K562 (cell line): Measurements from ENCODE around the gene LMAN2. TPM values are rescaled to one million over a fixed set of nuclear protein-coding genes. Genes with fewer than 3 reads are reported as not detected.

Experiments used
- ATAC-seq: fragments of 200-7000 bp; cut with Tn5 transposase; 3 replicates; pipeline ENCODE4 v1.9.1; 2020; ENCODE audit warnings: moderate library complexity
- BruUV-seq: library from RNA; stranded (reverse); fragments of 400-500 nt; replicated peaks from 2 replicates; lab custom pipeline; 2021; lab: Mats Ljungman, UMichigan
- CTCF ChIA-PET: fragments of 300-600 bp; formaldehyde crosslinking; extraction: SDS; loops from one replicate; lab custom pipeline; 2021; ENCODE audit warnings: low intra/inter-chr PET ratio; lab: Yijun Ruan, JAX
- POLR2A ChIA-PET: fragments of 300-600, 350-650 bp; sonication (Branson Sonifier 250); formaldehyde crosslinking; extraction: SDS; loops from one replicate; lab custom pipeline; 2021; ENCODE audit warnings: antibody characterized with exemption, inconsistent platforms; lab: Yijun Ruan, JAX
- DNase-seq, 4 experiments: peaks; one replicate each; pipeline versions ENCODE4 v3.0.0 to v3.0.0-alpha.2; 2011 to 2018; ENCODE audit warnings: low spot score in 3 of 4, mixed read lengths in 3 of 4; ENCODE audit errors: extremely low read depth in 1 of 4
- FAIRE-seq: peaks from 2 replicates; lab custom pipeline; 2011; peaks lifted over from hg19 to GRCh38; lab: Jason Lieb, UNC
- H2AFZ ChIP-seq: 2 replicates; pipeline ENCODE4 v1.6.0; 2011; ENCODE audit warnings: low read depth, low read length, control low read depth, inconsistent platforms
- H3K27ac ChIP-seq: fragments of 200-600 bp; 3 replicates; pipeline ENCODE4 v1.8.0; 2011; ENCODE audit warnings: low read depth, mild to moderate bottlenecking, control low read depth, inconsistent platforms, low read length, moderate library complexity, mixed read lengths; ENCODE audit errors: extremely low read depth
- H3K27me3 ChIP-seq, 2 experiments: fragments of 300-600 bp in 1 of 2; 2 replicates in 1 of 2; 3 replicates in 1 of 2; pipeline versions ENCODE4 v1.6.0 to v1.8.0; 2011; ENCODE audit warnings: inconsistent platforms in 2 of 2, low read length in 2 of 2, mild to moderate bottlenecking in 1 of 2, mixed read lengths in 1 of 2, moderate library complexity in 1 of 2; ENCODE audit not compliant: control insufficient read depth in 2 of 2, insufficient read depth in 2 of 2
- H3K36me3 ChIP-seq: fragments of 300-600 bp; 3 replicates; pipeline ENCODE4 v1.8.0; 2011; ENCODE audit warnings: mild to moderate bottlenecking, low read length, inconsistent platforms; ENCODE audit not compliant: control insufficient read depth, insufficient read depth
- H3K4me1 ChIP-seq, 2 experiments: fragments of 200-600 bp in 1 of 2; replicated peaks in 1 of 2; 2 replicates in 1 of 2; 3 replicates in 1 of 2; pipeline versions ENCODE4 v1.5.1 to v1.8.0; 2011; ENCODE audit warnings: inconsistent platforms in 2 of 2, low read length in 2 of 2, mild to moderate bottlenecking in 1 of 2, mixed read lengths in 1 of 2, moderate library complexity in 1 of 2; ENCODE audit not compliant: control insufficient read depth in 2 of 2, insufficient read depth in 2 of 2
- H3K4me2 ChIP-seq: 2 replicates; pipeline ENCODE4 v1.6.1; 2011; ENCODE audit warnings: low read length, control low read depth, inconsistent platforms, mixed read lengths; ENCODE audit not compliant: insufficient read depth
- H3K4me3 ChIP-seq: fragments of 200-600 bp; sonication (generic), shearing (Covaris generic); 2 replicates; pipeline ENCODE4 v1.5.1; 2016; ENCODE audit warnings: control low read depth, inconsistent platforms
- H3K79me2 ChIP-seq: fragments of 200-600 bp; 3 replicates; pipeline ENCODE4 v1.8.0; 2011; ENCODE audit warnings: low read length, inconsistent platforms; ENCODE audit not compliant: control insufficient read depth, insufficient read depth
- H3K9ac ChIP-seq, 2 experiments: 2 replicates each; pipeline versions ENCODE4 v1.6.0 to v1.6.1; 2011; ENCODE audit warnings: low read depth in 2 of 2, low read length in 2 of 2, control low read depth in 1 of 2, inconsistent platforms in 1 of 2, mild to moderate bottlenecking in 1 of 2, mixed read lengths in 1 of 2; ENCODE audit not compliant: insufficient read depth in 1 of 2
- H3K9me1 ChIP-seq: one replicate; pipeline ENCODE4 v1.6.0; 2011; ENCODE audit warnings: inconsistent platforms, mild to moderate bottlenecking, low read length, moderate library complexity; ENCODE audit not compliant: control insufficient read depth, insufficient read depth
- H3K9me3 ChIP-seq: replicated peaks from 2 replicates; pipeline ENCODE4 v1.5.1; 2011; ENCODE audit warnings: low read depth, low read length, inconsistent platforms; ENCODE audit not compliant: control insufficient read depth, insufficient read depth
- H4K20me1 ChIP-seq: replicated peaks from 2 replicates; pipeline ENCODE4 v1.6.1; 2011; ENCODE audit warnings: low read length, inconsistent platforms, mixed read lengths; ENCODE audit not compliant: control insufficient read depth, insufficient read depth
- BDP1 ChIP-seq: IDR thresholded peaks from 3 replicates; pipeline ENCODE4 v1.6.1; 2011; ENCODE audit not compliant: insufficient read length, insufficient read depth
- BRD9 ChIP-seq: fragments of 450-650 bp; IDR thresholded peaks from 2 replicates; pipeline ENCODE4 v1.6.1; 2018; ENCODE audit warnings: low read depth; ENCODE audit not compliant: partially characterized antibody
- CHCHD3 ChIP-seq: fragments of 250-450 bp; sonication (Bioruptor Pico); IDR thresholded peaks from 2 replicates; pipeline ENCODE4 v2.1.2; 2022; ENCODE audit warnings: mild to moderate bottlenecking
- CTBP1 ChIP-seq: fragments of 450-650 bp; IDR thresholded peaks from 2 replicates; pipeline ENCODE4 v1.6.1; 2016; ENCODE audit warnings: borderline replicate concordance
- ESRRA ChIP-seq: fragments of 450-650 bp; IDR thresholded peaks from 2 replicates; pipeline ENCODE4 v1.6.1; 2014; ENCODE audit warnings: low read depth, mild to moderate bottlenecking, moderate library complexity, borderline replicate concordance
- HDAC3 ChIP-seq: fragments of 450-650 bp; IDR thresholded peaks from 2 replicates; pipeline ENCODE4 v1.6.1; 2018; ENCODE audit warnings: borderline replicate concordance, mild to moderate bottlenecking, moderate library complexity; ENCODE audit not compliant: partially characterized antibody
- MCM3 ChIP-seq: fragments of 450-650 bp; IDR thresholded peaks from 2 replicates; pipeline ENCODE4 v1.6.1; 2016
- MYC ChIP-seq, 2 experiments: fragments of 250-450 bp in 1 of 2; sonication (Bioruptor Pico) in 1 of 2; IDR thresholded peaks; 2 replicates each; pipeline versions ENCODE4 v1.5.1 to v1.6.1; 2012 to 2021; ENCODE audit warnings: low read depth in 2 of 2, borderline replicate concordance in 1 of 2, improper control_type of control experiment in 1 of 2, low read length in 1 of 2, mild to moderate bottlenecking in 1 of 2, moderate library complexity in 1 of 2
- POLR2G ChIP-seq: fragments of 200-400 bp; formaldehyde crosslinking; IDR thresholded peaks from 2 replicates; pipeline ENCODE4 v1.6.1; 2017; ENCODE audit warnings: low read depth, mild to moderate bottlenecking, antibody characterized with exemption, low read length, moderate library complexity
- SMARCA5 ChIP-seq: fragments of 450-650 bp; IDR thresholded peaks from 2 replicates; pipeline ENCODE4 v1.6.1; 2016
- SPI1 ChIP-seq: IDR thresholded peaks from 2 replicates; pipeline ENCODE4 v1.6.1; 2011; ENCODE audit warnings: low read depth, low read length, control low read depth, borderline replicate concordance
- STAT5A ChIP-seq: IDR thresholded peaks from 2 replicates; pipeline ENCODE4 v1.6.1; 2012; ENCODE audit warnings: low read length, inconsistent platforms, borderline replicate concordance
- TEAD4 ChIP-seq, 2 experiments: sonication (generic) in 1 of 2; formaldehyde crosslinking in 1 of 2; IDR thresholded peaks; 2 replicates each; pipeline versions ENCODE4 v1.6.1 to v1.8.0; 2012 to 2022; ENCODE audit warnings: borderline replicate concordance in 1 of 2, inconsistent platforms in 1 of 2, low read length in 1 of 2, mild to moderate bottlenecking in 1 of 2, missing genetic modification reagents in 1 of 2
- ZC3H4 ChIP-seq: sonication (generic); formaldehyde crosslinking; IDR thresholded peaks from 2 replicates; pipeline ENCODE4 v1.9.0; 2021; ENCODE audit warnings: missing genetic modification reagents, borderline replicate concordance
- ZFP30 ChIP-seq: fragments of 250-450 bp; sonication (Bioruptor Pico); IDR thresholded peaks from 2 replicates; pipeline ENCODE4 v1.8.0; 2022; ENCODE audit warnings: moderate library complexity, mild to moderate bottlenecking, inconsistent platforms, borderline replicate concordance
- ZNF232 ChIP-seq: sonication (generic); formaldehyde crosslinking; IDR thresholded peaks from 2 replicates; pipeline ENCODE4 v1.8.0; 2022; ENCODE audit warnings: mild to moderate bottlenecking, missing genetic modification reagents
- ZNF3 ChIP-seq: fragments of 250-450 bp; sonication (Bioruptor Pico); IDR thresholded peaks from 2 replicates; pipeline ENCODE4 v1.5.0; 2021; ENCODE audit warnings: mild to moderate bottlenecking, moderate library complexity
- ZNF696 ChIP-seq: fragments of 250-450 bp; sonication (Bioruptor Pico); conservative IDR thresholded peaks from 2 replicates; pipeline ENCODE4 v1.4.0; 2020; ENCODE audit warnings: mild to moderate bottlenecking, moderate library complexity
- WGBS: fragments of 100-300 bp; shearing (Covaris generic); methylation state at CpG from one replicate; pipeline ENCODE4 v1.1.6; 2016; ENCODE audit warnings: low coverage, mixed read lengths; ENCODE audit not compliant: insufficient coverage; ENCODE audit errors: missing lambda C conversion rate; 5-methylcytosine and 5-hydroxymethylcytosine counted together
- in situ Hi-C: fragments of 300-500 bp; cut with MboI; formaldehyde crosslinking; loops from 4 replicates; pipeline ENCODE4 v1.15.0; 2018; ENCODE audit warnings: inconsistent platforms, mixed read lengths
- intact Hi-C: fragments of 100-400 bp; cut with micrococcal nuclease; formaldehyde crosslinking; loops from 2 replicates; pipeline ENCODE4 v1.14.2; 2022
- polyA plus RNA-seq, 8 experiments: library from polyadenylated mRNA; depleted of rRNA in 4 of 8; stranded (reverse) in 5 of 8; unstranded in 3 of 8; fragments of >200 nt; fragmentation: Nextera tagmentation in 2 of 8; fragmentation: Illumina TruSeq in 1 of 8; extraction: Ambion mirVana in 2 of 8; extraction: Trizol in 1 of 8; gene quantifications; 2 replicates each; pipeline versions ENCODE4 v1.2.1 to v1.2.3, GENCODE V29; 2011 to 2014; ENCODE audit warnings: inconsistent platforms in 1 of 8, missing spikeins in 1 of 8
- total RNA-seq, 7 experiments: library from RNA; depleted of rRNA in 6 of 7; stranded (reverse); fragments of >200 nt in 6 of 7; fragmentation: Illumina TruSeq in 2 of 7; extraction: Trizol in 2 of 7; gene quantifications; 2 replicates each; pipeline versions ENCODE4 v1.2.1 to v1.2.3, GENCODE V29; 2011 to 2021; ENCODE audit warnings: low replicate concordance in 1 of 7
- TF ChIP-seq, protein P1 (sequence below): sonication (generic); formaldehyde crosslinking; IDR thresholded peaks from 2 replicates; pipeline ENCODE4 v1.9.0; 2022; ENCODE audit warnings: mild to moderate bottlenecking, missing genetic modification reagents
- TF ChIP-seq, protein P2 (sequence below): fragments of 450-650 bp; formaldehyde crosslinking; IDR thresholded peaks from 2 replicates; pipeline ENCODE4 v1.4.0; 2020; ENCODE audit warnings: mild to moderate bottlenecking, moderate library complexity

Gene LMAN2
- total and polyA plus RNA-seq, 9 of the 15 experiments (the other 6 are each of a cell fraction or from before 2014, with no cell fraction given): 2.7 to 254 (median 136) TPM

DNA sequence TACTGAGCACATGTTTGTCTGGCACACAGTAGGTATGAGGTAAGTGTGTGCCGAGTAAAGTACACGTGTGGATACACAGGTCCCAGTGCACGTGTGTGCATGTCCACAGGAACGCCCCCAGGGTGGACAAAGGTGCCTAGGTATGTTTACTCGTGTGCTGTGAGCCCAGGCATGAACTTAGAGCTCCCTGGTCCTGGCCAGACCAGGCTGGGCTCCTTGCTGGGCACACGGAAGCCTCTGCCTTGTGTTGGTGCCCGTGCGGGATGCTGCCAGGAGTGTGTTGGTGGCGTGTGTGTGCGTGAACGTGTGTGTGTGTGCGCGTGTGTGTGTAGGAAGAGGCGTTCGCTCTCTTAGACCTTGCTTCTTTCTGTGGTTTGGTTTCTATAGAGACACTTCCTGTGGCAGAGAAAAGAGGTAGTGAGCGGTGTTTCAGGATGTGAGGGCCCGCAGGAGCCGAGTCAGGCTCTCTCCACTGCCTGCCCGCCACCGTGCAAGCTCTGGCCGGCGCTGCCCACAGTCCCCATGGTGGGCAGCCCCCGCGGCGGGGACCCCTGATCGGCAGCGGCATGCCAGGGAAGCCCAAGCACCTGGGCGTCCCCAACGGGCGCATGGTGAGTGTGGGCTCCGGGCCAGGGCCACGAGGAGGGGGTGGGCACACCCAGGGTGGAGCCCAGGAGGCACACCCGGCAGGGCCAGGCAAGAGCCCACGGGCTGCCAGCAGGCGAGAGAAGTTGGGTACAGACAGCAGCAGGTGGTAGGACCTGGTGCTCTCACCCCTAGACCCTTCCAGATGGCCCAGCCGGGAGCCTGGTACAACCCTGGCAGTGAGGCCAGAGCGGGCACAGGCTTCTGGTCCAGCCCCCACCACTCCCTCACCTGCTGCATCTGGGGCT lies 6.2 kb upstream of the LMAN2 start, which contains the start of gene RGS14:
RGS14 (plus strand) TSS at position 466 of the 893 bp plus-strand sequence; CDS start at position 567, 101 bp downstream.
- H3K9me1 ChIP-seq: no peaks in the 10 kb centered on the region
- WGBS: 26% methylated on average over 33 of the region's 37 CpGs
- H3K79me2 ChIP-seq: no peaks in the 10 kb centered on the region
- H3K27me3 ChIP-seq: no peaks in the 10 kb centered on the region
- peak in 2 of 4 experiments; percentile 38 to 39 for DNase-seq
- H3K4me3 ChIP-seq: peak within 1 kb of the TSS; percentile 16
- CTCF ChIA-PET: interaction anchor here (0.6 kb wide), 1 partner anchor 97 kb away, joined by 4 read pairs; no protein-coding TSS in a partner anchor
- in situ Hi-C loops: no loop called here
- H3K9me3 ChIP-seq: 0 out of 2 replicates have a peak, but pooled peaks cover 3% of the 10 kb centered on the region
- FAIRE-seq: peak; percentile 71
- intact Hi-C loops: no loop called here
- peak within 1 kb of the TSS; percentile 10 to 83; a peak in 3 of 4 replicates for H3K9ac ChIP-seq
- no peaks in the 10 kb centered on the region for H3K36me3 ChIP-seq
- peak within 1 kb of the TSS; percentile 92 for H2AFZ ChIP-seq
- POLR2A ChIA-PET: interaction anchor here (0.7 kb wide), 2 partner anchors 11 to 83 kb away, joined by 3 read pairs; no protein-coding TSS in a partner anchor
- peak within 1 kb of the TSS; percentile 29 for H3K4me2 ChIP-seq
- ATAC-seq: peak; percentile 62
- peaks cover 9 to 34% of the 10 kb centered on the region in 2 experiments; a peak in 4 of 5 replicates for H3K4me1 ChIP-seq
- H4K20me1 ChIP-seq: no peaks in the 10 kb centered on the region
- BruUV-seq: no TSS peak
- H3K27ac ChIP-seq: no peak within 1 kb of the TSS
- TF ChIP-seq, protein P1, sequence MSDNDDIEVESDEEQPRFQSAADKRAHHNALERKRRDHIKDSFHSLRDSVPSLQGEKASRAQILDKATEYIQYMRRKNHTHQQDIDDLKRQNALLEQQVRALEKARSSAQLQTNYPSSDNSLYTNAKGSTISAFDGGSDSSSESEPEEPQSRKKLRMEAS: peak; percentile 67
- TF ChIP-seq CTBP1: peak; percentile 33; the same call in 1 of the 2 replicates
- TF ChIP-seq ZNF3 (CRISPR knock-in tag): no peak
- no peak for TF ChIP-seq BRD9
- no peak for TF ChIP-seq TEAD4 (IDR thresholded peaks at IDR 0.05; ENCODE audit: low read length)
- no peak for TF ChIP-seq TEAD4 (CRISPR knock-in tag; IDR thresholded peaks at IDR 0.05; ENCODE audit: borderline replicate concordance)
- peak; percentile 31; the same call in 1 of the 2 replicates for TF ChIP-seq ESRRA
- no peak for TF ChIP-seq HDAC3
- peak; percentile 81; the same call in 1 of the 2 replicates for TF ChIP-seq SPI1
- TF ChIP-seq STAT5A: no peak
- 0 out of 2 replicates have a peak, but pooled peaks have one; percentile 59 for TF ChIP-seq ZC3H4
- TF ChIP-seq ZFP30 (CRISPR knock-in tag): no peak
- TF ChIP-seq POLR2G: peak; percentile 63
- no peak for TF ChIP-seq CHCHD3
- no peak for TF ChIP-seq SMARCA5
- TF ChIP-seq BDP1: no peak
- no peak for TF ChIP-seq ZNF696 (CRISPR knock-in tag)
- TF ChIP-seq MCM3: 0 out of 2 replicates have a peak, but pooled peaks have one; percentile 37
- TF ChIP-seq ZNF232: no peak
- TF ChIP-seq, protein P2, sequence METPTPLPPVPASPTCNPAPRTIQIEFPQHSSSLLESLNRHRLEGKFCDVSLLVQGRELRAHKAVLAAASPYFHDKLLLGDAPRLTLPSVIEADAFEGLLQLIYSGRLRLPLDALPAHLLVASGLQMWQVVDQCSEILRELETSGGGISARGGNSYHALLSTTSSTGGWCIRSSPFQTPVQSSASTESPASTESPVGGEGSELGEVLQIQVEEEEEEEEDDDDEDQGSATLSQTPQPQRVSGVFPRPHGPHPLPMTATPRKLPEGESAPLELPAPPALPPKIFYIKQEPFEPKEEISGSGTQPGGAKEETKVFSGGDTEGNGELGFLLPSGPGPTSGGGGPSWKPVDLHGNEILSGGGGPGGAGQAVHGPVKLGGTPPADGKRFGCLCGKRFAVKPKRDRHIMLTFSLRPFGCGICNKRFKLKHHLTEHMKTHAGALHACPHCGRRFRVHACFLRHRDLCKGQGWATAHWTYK (CRISPR knock-in tag): 0 out of 2 replicates have a peak, but pooled peaks have one; percentile 16
- 0 out of 2 replicates have a peak, but pooled peaks have one; percentile 26 for TF ChIP-seq MYC (IDR thresholded peaks at IDR 0.05; ENCODE audit: low read depth, low read length)
- TF ChIP-seq MYC (CRISPR knock-in tag; IDR thresholded peaks at IDR 0.05; ENCODE audit: borderline replicate concordance, low read depth): no peak
